Fibroblast of lung (primary cell): ENCODE measurements around the gene ZNF146. TPM values are rescaled to one million over a fixed set of nuclear protein-coding genes. Genes with fewer than 3 reads are reported as not detected.

ENCODE experiments used
- DNase-seq, 2 donors: peaks; one replicate each; pipeline versions ENCODE4 v3.0.0 to v3.0.0-alpha.2; 2010; ENCODE audit warnings: low read depth in 2 of 2
- H2AFZ ChIP-seq: 2 replicates; pipeline ENCODE4 v1.5.1; 2012; ENCODE audit warnings: low read length, control low read depth, inconsistent platforms
- H3K27ac ChIP-seq: 2 replicates; pipeline ENCODE4 v1.5.1; 2011; ENCODE audit warnings: low read length, control low read depth; ENCODE audit not compliant: insufficient read depth
- H3K27me3 ChIP-seq: 2 replicates; pipeline ENCODE4 v1.5.1; 2011; ENCODE audit warnings: mild to moderate bottlenecking, low read length; ENCODE audit not compliant: control insufficient read depth, insufficient read depth
- H3K36me3 ChIP-seq: 2 replicates; pipeline ENCODE4 v1.5.1; 2011; ENCODE audit warnings: low read length; ENCODE audit not compliant: control insufficient read depth, insufficient read depth
- H3K4me1 ChIP-seq: 2 replicates; pipeline ENCODE4 v1.5.1; 2011; ENCODE audit warnings: low read length; ENCODE audit not compliant: control insufficient read depth, insufficient read depth; ENCODE audit errors: extremely low read depth
- H3K4me2 ChIP-seq: 2 replicates; pipeline ENCODE4 v1.5.1; 2011; ENCODE audit warnings: low read length, control low read depth; ENCODE audit not compliant: insufficient read depth; ENCODE audit errors: extremely low read depth
- H3K4me3 ChIP-seq, 4 experiments: fragments of 200-600 bp in 1 of 4; sonication (generic) in 1 of 4; replicated peaks in 1 of 4; 2 replicates each; pipeline ENCODE4 v1.5.1; 2011 to 2016; ENCODE audit warnings: low read length in 4 of 4, low read depth in 3 of 4, mild to moderate bottlenecking in 3 of 4, control low read depth in 2 of 4, inconsistent platforms in 1 of 4, mixed read lengths in 1 of 4; ENCODE audit not compliant: insufficient read depth in 1 of 4; ENCODE audit errors: control extremely low read depth in 1 of 4
- H3K79me2 ChIP-seq: 2 replicates; pipeline ENCODE4 v1.5.1; 2012; ENCODE audit warnings: mild to moderate bottlenecking, low read length, inconsistent platforms; ENCODE audit not compliant: control insufficient read depth, insufficient read depth
- H3K9ac ChIP-seq: 2 replicates; pipeline ENCODE4 v1.5.1; 2011; ENCODE audit warnings: mild to moderate bottlenecking, low read length, control low read depth; ENCODE audit not compliant: insufficient read depth
- H3K9me3 ChIP-seq: 2 replicates; pipeline ENCODE4 v1.5.1; 2012; ENCODE audit warnings: low read depth, low read length; ENCODE audit not compliant: control insufficient read depth, insufficient read depth
- H4K20me1 ChIP-seq: 2 replicates; pipeline ENCODE4 v1.5.1; 2011; ENCODE audit warnings: low read length; ENCODE audit not compliant: control insufficient read depth, insufficient read depth; ENCODE audit errors: extremely low read depth
- EZH2 ChIP-seq: IDR thresholded peaks from 2 replicates; pipeline ENCODE4 v1.5.1; 2012; ENCODE audit warnings: low read length, control low read depth, mild to moderate bottlenecking; ENCODE audit errors: missing control alignments
- polyA plus RNA-seq, 2 donors: library from polyadenylated mRNA; depleted of rRNA in 1 of 2; stranded (reverse) in 1 of 2; unstranded in 1 of 2; fragments of >200 nt; gene quantifications; 2 replicates each; pipeline ENCODE4 v1.2.1, GENCODE V29; 2011 to 2012; ENCODE audit warnings: missing spikeins in 1 of 2
- total RNA-seq: library from RNA; depleted of rRNA; stranded (reverse); fragments of >200 nt; gene quantifications from 2 replicates; pipeline ENCODE4 v1.2.1, GENCODE V29; 2014
- TF ChIP-seq, protein P1 (sequence below), 2 donors: IDR thresholded peaks in 1 of 2; conservative IDR thresholded peaks in 1 of 2; 1 replicate in 1 of 2; 2 replicates in 1 of 2; pipeline ENCODE4 v1.5.1; 2011 to 2012; ENCODE audit warnings: low read length in 2 of 2, control low read depth in 1 of 2, inconsistent platforms in 1 of 2, low read depth in 1 of 2, mild to moderate bottlenecking in 1 of 2

Gene ZNF146
- total and polyA plus RNA-seq, 2 donors (not counting 1 experiment from before 2014, with no cell fraction given) = 87.5 to 92.5 TPM

DNA sequence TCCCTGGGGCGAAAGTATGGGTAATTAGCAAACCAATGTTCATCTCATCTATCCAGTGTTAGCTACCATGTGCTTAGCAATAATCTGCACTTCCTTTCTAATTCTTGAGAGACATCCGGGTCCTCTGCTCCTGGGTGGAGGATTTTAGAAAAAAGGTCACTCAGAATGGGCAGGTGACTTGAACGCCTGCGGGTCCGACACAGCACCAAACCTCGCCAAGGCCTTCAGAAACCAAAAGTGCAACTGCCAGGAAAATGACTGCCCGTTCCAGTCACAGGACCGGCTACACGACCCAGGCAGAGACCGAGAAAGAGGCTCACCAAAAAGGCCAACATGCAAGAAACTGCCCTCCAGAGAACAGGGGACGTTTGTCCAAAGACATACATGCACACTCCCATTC is 39.9 kb downstream of the ZNF146 start:
- H3K4me2 ChIP-seq = no peak overlapping the region

GRCh38 chr19:36255316-36255715 is 40.4 kb downstream of the ZNF146 start:
- H4K20me1 ChIP-seq = no peaks in the 10 kb centered on the region
- no peak overlapping the region for H2AFZ ChIP-seq
- H3K27ac ChIP-seq = no peak overlapping the region
- no peaks in the 10 kb centered on the region for H3K27me3 ChIP-seq
- no peaks in the 10 kb centered on the region for H3K9me3 ChIP-seq
- no peak overlapping the region for H3K9ac ChIP-seq
- no peak overlapping the region for H3K4me2 ChIP-seq
- H3K4me3 ChIP-seq = no peak overlapping the region
- TF ChIP-seq, protein P1, sequence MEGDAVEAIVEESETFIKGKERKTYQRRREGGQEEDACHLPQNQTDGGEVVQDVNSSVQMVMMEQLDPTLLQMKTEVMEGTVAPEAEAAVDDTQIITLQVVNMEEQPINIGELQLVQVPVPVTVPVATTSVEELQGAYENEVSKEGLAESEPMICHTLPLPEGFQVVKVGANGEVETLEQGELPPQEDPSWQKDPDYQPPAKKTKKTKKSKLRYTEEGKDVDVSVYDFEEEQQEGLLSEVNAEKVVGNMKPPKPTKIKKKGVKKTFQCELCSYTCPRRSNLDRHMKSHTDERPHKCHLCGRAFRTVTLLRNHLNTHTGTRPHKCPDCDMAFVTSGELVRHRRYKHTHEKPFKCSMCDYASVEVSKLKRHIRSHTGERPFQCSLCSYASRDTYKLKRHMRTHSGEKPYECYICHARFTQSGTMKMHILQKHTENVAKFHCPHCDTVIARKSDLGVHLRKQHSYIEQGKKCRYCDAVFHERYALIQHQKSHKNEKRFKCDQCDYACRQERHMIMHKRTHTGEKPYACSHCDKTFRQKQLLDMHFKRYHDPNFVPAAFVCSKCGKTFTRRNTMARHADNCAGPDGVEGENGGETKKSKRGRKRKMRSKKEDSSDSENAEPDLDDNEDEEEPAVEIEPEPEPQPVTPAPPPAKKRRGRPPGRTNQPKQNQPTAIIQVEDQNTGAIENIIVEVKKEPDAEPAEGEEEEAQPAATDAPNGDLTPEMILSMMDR (conservative IDR thresholded peaks at IDR 0.05 in 1 of 2, IDR thresholded peaks at IDR 0.05 in 1 of 2; ENCODE audit: low read depth in 1 of 2, low read length in 2 of 2) = no peak
- no peak for TF ChIP-seq EZH2
- no peak for DNase-seq
- no peaks in the 10 kb centered on the region for H3K4me1 ChIP-seq
- no peaks in the 10 kb centered on the region for H3K79me2 ChIP-seq
- no peaks in the 10 kb centered on the region for H3K36me3 ChIP-seq

More for the DNA sequence above, 39.9 kb downstream of the ZNF146 start:
- Histone ChIP-seq H3K27me3 (no peaks in the 10 kb centered on the region), H4K20me1 (no peaks in the 10 kb centered on the region), H3K4me3 (no peak overlapping the region), H2AFZ (no peak overlapping the region), H3K9ac (no peak overlapping the region), H3K79me2 (no peaks in the 10 kb centered on the region), H3K36me3 (no peaks in the 10 kb centered on the region), H3K9me3 (no peaks in the 10 kb centered on the region), H3K27ac (no peak overlapping the region), H3K4me1 (no peaks in the 10 kb centered on the region)
- DNase-seq = no peak
- TF ChIP-seq EZH2 = no peak
- TF ChIP-seq, protein P1 (conservative IDR thresholded peaks at IDR 0.05 in 1 of 2, IDR thresholded peaks at IDR 0.05 in 1 of 2; ENCODE audit: low read depth in 1 of 2, low read length in 2 of 2) = no peak

DNA sequence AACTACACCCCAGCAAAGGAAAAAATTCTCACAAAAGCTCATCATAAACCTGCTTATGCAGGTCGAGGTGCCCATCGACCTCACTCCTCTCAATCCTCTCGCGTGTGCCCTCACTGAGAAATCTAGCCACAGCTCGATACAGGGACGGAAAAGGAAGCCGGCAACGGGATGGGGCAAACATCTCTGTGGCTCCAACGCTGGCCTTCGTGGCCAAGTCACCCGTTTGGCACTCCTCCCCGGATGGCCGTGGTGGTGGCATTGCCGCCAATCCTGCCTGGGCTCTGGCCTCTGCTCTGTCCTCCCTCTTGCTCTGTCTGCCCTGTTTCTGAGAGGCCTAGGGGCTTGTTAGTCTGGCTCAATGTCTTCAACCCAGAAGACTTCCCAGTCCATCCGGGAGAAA is 41.2 kb downstream of the ZNF146 start:
- no peak overlapping the region for H3K4me3 ChIP-seq
- H2AFZ ChIP-seq = no peak overlapping the region
- H3K27me3 ChIP-seq = no peaks in the 10 kb centered on the region
- H4K20me1 ChIP-seq = no peaks in the 10 kb centered on the region
- no peaks in the 10 kb centered on the region for H3K36me3 ChIP-seq
- H3K4me1 ChIP-seq = no peaks in the 10 kb centered on the region
- no peak for DNase-seq
- no peak overlapping the region for H3K27ac ChIP-seq
- TF ChIP-seq EZH2 = no peak
- TF ChIP-seq, protein P1 (conservative IDR thresholded peaks at IDR 0.05 in 1 of 2, IDR thresholded peaks at IDR 0.05 in 1 of 2; ENCODE audit: low read depth in 1 of 2, low read length in 2 of 2) = no peak
- H3K9ac ChIP-seq = no peak overlapping the region
- H3K4me2 ChIP-seq = no peak overlapping the region
- H3K9me3 ChIP-seq = no peaks in the 10 kb centered on the region
- H3K79me2 ChIP-seq = no peaks in the 10 kb centered on the region
